DMS53 treated with DMSO at 0.1 percent for 48 hours (cell line): ENCODE measurements around the gene RAD21L1.
A peak's percentile ranks its signal among the peaks of the same experiment; 100 is the strongest.

Experiments
- DNase-seq: peaks from one replicate; lab custom pipeline; 2025; ENCODE audit not compliant: unreplicated experiment; lab: John Stamatoyannopoulos, UW

RAD21L1 gene

DNA sequence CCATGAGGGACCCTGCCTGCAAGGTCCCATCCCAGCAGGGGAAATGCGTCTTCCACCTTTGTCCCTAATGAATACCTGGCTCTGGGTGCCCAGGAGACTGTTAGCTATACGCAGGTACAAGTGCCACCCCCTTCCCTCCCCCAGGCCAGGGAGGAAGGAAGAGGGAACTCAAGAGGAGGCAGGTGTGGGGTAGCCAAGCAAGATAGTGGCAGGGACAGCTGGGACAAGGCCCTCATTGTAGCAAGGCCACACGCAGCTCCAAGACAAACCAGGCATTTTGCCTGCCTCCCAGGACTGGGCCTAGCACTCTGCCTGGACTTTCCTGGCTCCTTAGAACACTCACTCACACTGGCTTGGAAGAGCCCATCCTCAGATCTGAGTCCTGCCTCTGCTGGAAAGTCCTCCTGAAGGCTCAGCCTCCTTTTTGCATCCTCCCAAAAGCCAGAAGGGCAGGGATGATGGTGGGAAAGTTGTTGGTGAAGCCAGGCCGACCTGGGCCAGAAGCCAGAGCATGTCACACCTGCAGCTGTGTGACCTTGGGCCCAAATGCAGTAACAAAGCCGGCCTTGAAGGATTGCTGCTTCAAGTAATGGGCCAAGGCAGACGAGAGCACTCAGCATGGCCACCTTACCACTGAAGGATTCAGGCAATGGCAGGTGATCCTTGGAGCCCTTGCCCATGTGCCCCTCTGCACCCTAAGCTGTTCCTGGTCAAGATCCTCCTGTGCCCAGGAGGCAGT, 68.0 kb downstream of the RAD21L1 start:
- DNase-seq = no peak

DNA sequence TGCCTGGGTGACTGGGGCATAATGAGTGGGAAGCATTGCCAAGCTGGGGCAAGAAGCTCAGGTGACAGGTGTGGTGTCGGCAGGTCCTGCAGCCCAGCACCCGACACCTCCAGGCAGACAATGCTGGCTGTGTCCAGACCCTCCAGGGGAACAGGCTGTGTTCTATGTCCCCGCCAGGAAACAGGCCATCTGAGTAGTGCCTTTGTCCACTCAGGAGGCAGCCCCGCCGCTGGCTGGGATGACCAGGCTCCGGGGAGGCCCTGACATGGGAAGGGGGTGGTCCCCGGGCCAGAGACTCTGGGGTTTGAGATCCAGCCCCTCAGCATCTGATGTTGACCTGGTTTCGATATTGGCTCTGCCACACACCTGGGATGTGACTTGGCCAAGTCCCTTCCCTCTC, 68.7 kb downstream of the RAD21L1 start:
- no peak for DNase-seq

DNA sequence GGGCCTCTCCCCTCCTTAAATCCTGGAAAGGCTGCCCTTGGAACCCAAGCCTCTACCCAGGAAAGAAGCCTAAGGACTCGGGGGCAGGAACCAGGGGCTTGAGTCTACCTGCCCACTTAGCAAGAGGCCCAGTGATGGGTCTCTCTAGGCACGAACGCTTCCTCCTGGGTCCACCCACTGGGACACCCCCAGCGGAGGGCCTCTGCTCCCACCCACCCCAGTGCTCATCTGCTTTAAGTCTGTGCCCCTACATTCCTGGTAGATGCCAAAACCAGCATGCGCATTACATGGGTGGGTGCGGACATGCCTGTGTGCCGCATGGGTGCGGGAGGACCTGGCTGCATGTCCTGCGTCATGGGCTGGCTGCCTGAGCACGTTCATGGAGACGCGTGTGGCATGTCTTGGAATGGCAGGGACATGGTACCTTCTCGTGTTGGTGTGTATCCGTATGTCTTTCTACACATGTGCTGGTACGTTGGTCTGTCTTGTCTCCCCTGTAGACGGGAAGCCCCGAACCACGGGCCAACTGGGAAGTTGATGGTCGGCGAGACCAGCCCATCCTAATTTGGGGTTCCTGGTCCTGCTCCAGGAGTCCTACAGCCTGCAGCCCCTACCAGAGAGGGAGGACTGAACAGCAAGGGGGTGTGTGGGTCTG, 69.6 kb downstream of the RAD21L1 start:
- DNase-seq = no peak

DNA sequence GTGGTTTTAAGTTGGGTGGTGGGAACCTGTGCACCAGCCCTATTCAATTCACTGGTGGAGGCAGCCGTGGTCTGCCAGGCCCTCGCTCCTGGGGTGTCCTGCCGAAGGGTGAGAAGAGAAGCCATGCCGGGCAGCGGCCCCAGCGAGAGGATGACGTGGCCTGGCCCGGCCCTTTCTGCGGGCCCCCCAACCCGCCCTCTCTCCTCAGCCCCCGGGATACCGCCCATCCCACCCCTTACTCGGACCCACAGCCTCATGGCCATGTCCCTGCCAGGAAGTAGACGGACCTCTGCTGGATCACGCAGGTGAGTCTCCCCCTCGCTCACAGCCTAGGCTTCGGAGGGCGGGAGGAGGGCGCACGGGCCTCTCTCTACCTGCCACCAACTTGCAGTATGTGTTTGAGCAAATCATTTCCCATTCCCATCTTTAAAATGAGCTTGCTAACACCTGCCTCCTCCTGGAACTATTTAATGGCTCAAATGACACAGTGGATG, 70.3 kb downstream of the RAD21L1 start:
- no peak for DNase-seq

DNA sequence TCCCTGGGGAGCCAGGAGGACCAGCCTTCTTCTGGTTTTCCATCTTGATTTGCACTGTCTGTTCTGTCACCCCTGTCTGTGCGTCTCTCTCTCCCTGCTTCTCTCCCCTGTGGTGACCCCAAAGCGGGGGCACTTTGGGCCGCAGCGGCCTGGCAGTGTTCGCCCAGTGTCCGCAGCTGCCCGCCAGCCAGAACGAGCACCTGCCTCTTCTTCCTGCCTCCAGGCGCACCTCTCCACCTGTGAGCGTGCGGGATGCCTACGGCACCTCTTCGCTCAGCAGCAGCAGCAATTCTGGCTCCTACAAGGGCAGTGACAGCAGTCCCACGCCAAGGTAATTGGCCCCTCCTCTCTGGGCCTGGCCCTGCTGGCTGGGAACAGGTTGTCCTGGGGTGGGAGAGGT, 71.1 kb downstream of the RAD21L1 start:
- DNase-seq = no peak

DNA sequence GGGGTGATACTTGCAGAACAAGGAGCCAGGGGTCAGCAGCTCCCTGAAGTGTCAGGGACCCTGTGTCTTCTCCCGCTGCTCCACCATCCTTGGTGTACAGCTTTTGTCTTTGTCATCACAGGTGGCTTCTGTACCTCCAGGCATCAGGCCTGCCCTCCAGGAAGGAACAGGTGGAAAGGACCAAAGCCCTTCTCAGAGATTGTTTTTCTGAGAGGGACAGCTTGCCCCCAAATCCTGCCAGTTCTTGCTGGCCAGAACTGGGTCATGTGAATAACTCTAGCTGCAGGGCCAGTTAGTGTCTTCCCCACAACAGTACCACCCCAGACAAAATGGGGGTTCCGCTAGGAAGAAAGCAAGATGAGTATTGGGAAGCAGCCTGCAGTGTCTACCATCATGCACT, 71.6 kb downstream of the RAD21L1 start:
- no peak for DNase-seq

DNA sequence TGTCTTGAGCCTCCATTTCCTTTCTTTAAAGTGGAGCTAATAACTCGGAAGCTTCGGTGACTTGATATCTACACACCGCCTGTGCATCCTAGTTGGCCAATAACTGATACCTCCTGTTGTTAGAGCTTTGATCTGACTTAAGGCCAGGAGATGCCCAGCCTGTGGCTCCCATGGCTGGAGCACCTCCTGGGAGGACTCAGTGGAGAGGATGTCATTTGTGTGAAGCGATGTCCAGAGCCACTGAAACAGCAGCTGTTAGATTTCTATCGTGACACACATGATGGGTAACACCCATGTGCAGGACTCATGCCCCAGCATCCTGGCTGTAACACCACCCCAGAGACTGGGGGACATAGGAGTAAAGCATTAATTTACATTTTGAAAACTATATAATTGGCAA, 72.3 kb downstream of the RAD21L1 start:
- DNase-seq = no peak

DNA sequence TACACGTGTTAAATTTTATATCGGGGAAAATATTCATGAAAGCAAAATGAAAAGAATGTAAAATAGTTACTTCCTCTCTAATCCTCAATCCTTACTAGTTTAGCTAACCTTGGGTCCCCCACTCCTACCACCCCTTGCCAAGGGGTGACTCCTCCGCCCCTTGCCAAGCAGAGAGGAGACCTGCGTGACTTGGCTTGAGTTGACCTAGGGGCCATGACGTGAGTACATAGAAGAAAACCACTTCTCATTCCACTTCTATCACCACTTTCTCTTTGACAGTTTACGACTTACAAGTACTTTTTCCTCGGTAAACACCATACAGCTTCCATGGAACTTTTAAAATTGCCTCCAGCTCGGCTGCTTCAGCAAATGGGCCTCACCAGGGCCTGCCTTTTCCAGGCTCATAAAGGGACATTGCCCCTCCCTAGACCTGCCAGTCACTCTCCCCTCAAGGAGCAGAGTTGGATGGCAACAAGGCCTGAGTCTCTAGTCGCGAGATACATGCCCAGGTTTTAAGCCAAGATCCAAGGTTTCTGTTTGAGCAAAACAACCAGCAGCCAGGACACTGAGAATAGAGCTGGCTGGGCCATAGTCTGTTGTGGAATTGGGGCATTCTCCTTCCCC, 73.2 kb downstream of the RAD21L1 start:
- no peak for DNase-seq

DNA sequence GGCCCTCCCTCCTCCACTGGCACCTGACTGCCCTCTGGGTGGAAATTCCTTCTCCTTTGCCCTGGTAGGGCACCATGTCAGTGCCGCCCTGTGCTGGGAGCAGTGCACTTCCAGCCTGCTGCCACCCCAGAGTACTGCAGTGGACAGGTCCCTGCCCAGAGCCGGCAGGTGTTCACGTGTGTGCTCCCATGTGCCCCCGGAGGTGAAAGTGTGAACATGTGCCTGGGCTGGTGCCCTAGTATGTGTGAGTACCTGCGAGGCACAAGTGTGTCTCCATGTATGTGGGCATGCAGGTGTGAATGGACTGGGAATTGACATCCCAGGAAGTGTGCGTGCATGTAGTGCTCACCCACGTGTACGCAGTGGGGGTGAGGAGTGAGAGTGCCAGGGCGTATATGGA, 73.7 kb downstream of the RAD21L1 start:
- no peak for DNase-seq

DNA sequence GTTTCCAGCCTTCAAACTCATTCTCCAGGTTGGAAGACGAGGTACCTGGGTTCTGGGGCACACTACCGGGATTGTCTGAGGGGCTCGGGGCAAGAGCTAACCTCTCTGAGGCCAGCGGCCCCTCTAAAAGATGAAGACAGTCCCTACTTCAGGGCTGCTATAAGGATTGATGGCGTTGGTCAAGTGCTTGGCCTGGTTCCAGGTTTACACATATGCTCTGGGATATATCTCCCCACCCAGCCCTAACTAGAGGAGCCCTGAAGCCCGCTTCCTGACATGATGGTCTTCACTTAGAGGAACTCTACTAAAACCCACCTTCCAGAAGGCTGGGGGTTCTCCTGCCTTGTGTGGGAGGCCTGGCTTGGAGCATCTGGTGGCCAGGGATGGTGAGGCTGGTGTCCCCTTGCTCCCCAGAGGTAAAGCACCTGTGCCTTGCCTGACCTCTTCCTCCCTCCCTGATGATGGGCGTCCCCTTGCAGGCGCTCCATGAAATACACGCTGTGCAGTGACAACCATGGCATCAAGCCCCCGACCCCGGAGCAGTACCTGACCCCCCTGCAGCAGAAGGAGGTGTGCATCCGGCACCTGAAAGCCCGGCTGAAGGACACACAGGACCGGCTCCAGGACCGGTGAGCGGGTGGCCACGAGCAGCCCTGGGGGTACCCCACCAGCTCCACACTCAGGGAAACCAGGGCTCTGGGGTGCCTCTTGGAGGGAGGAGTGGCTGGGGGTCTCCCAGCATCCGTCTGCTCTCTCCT, 74.4 kb downstream of the RAD21L1 start:
- no peak for DNase-seq

DNA sequence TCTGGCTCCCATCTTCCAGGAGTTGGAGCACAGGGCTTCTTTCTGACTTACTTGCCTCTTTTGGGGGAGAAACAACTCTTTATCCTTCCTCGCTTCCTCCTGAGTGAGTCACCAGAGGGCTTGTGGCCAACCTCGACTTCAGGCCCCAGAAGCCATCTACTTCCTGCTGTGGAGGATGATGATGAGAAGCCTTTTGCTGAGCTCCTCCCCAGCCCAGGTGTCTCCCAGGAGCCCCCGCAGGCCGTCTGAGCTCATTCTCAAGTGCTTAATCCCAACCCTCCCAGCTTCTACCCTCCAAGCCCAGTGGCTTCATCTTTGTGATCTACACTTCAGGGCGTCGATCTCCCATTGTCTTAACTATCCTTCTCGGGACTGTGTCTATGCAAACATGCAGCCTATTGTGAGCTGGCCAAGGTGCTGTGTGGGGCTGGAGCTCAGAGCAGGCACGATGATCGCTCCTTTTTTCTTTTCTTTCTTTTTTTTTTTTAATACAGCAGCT, 75.2 kb downstream of the RAD21L1 start:
- no peak for DNase-seq

DNA sequence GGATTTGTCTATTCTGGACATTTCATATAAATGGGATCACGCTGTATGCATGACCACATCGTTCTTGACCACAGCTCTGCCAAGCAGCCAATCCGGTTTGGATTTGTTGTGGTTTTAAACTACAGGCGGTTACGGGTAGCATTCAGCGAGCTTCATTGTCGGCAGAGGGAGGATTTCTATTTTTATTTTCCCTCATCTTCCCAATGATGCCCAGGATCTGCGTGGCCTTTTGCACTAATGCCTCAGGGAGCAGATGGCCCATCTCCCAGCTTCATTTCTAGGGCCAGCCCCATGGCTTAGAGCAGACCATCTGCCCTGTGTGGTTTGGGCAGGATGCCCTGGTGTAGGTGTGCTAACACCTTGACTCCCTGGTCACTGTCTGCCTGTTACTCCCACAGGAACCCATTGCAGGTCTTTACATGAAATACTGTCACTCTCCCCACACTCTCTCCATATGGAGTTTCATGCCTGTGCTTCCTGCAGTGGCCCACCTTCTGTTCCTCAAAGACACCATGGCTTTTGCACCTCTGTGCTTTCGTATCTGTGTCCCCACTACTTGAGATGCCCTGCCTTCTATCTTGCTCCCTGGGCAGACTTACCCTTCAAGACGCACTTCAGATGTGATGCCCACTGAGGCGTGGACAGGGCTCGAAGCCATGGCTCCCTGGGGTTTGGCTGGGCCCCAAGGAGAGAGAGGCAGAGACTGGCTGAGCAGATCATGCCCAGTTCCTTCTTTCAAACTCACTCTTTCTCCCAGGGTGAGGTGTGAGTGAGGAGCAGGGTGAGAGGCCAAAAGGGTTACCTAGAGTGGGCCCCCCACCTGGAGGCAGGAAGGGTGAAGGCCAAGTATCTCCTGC, 77.1 kb downstream of the RAD21L1 start:
- peak; percentile 16 for DNase-seq

DNA sequence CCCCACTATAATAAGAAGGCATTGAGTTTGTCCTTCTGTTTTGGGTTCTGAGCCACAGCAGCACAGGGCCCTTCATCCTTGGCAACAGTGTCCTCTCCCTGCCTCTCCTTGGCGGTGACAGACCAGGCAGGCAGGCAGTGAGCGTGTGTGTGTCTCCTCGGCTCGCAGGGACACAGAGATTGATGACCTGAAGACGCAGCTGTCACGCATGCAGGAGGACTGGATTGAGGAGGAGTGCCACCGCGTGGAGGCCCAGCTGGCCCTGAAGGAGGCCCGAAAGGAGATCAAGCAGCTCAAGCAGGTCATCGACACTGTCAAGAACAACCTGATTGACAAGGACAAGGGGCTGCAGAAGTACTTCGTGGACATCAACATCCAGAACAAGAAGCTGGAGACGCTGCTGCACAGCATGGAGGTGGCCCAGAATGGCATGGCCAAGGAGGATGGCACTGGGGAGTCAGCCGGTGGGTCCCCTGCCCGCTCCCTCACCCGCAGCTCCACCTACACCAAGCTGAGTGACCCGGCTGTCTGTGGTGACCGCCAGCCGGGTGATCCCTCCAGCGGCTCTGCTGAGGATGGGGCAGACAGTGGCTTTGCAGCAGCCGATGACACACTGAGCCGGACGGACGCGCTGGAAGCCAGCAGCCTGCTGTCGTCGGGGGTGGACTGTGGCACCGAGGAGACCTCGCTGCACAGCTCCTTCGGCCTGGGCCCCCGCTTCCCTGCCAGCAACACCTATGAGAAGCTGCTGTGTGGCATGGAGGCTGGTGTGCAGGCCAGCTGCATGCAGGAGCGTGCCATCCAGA, 79.1 kb downstream of the RAD21L1 start:
- DNase-seq = no peak
